ENCODE measurements around the gene GRK4. TPM values are rescaled to one million over a fixed set of nuclear protein-coding genes. Genes with fewer than 3 reads are reported as not detected.

The GRK4 gene
- total and polyA plus RNA-seq, 10 of the 15 experiments (the other 5 are each of a cell fraction or from before 2014, with no cell fraction given), result 1.1 to 4.0 (median 2.5) TPM

DNA sequence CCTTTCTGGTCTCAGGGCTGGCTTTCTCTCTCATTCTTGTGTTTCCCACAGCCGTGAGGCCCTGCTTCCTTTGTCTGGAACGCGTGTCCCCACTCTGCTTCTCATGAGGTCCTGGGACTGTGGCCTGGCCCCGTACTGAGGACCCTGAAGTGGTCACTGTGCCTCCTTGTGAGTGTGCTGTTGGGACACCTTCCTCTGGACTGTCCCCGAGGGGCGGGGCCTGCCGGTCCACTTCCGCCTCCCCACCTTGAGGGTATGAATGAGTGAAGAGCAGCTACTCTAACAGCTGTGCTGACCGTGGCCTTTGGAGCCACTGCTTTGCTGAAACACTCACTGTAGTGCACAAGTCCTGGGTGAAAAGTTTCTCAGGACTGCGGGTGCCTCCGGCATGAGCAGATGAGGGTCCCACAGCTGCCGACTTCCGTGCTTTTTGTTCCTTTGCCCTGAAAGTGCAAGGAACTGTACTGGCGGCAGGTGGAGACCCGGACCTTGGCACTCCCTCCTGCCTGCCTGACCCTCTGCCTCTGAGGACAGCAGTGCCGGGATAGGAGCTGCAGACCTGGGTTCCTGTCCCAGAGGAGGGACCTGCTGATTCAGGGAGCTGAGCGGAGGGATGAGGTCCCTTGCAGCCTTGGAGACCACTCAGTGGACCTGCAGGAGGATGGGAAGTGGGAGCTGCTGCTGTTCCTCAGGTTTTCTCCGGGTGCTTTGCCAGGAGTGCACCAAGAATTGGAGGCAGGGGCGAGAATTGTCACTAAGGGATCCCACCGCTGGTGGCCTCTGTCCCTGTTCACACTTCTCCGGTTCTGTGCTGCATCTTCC, 73.0 kb downstream of the GRK4 start:
- Histone ChIP-seq H3K27me3 (replicated peaks in 1 of 2; ENCODE audit: control insufficient read depth in 2 of 2, insufficient read depth in 2 of 2, low read length in 1 of 2) (peaks cover 0 to 3% of the 10 kb centered on the region in 2 experiments; a peak in 1 of 4 replicates), H3K27ac (ENCODE audit: control insufficient read depth, insufficient read depth) (no peak overlapping the region), H2AFZ (ENCODE audit: control insufficient read depth, low read depth, low read length) (no peak overlapping the region), H3K4me2 (ENCODE audit: control insufficient read depth, insufficient read depth) (no peak overlapping the region), H3K36me3 (ENCODE audit: control insufficient read depth in 2 of 2, insufficient read depth in 2 of 2, low read length in 1 of 2) (no peaks in the 10 kb centered on the region), H3K4me3 (no peak overlapping the region), H3K9me3 (replicated peaks; ENCODE audit: control insufficient read depth, insufficient read depth, low read length) (no peaks in the 10 kb centered on the region), H3K79me2 (ENCODE audit: control insufficient read depth, insufficient read depth, low read length) (no peaks in the 10 kb centered on the region; the same call in none of the 2 replicates), H4K20me1 (ENCODE audit: control insufficient read depth, insufficient read depth) (no peaks in the 10 kb centered on the region; the same call in 1 of the 2 replicates), H3K4me1 (ENCODE audit: control insufficient read depth, insufficient read depth, low read length) (peaks cover 30% of the 10 kb centered on the region), H3K9ac (ENCODE audit: control insufficient read depth, insufficient read depth, low read length) (no peak overlapping the region)
- ChIA-PET CTCF (interaction anchor here (0.7 to 5.8 kb wide), 10 partner anchors 8 to 100 kb away, joined by 3 to 54 read pairs (median 4); partner anchors contain the start of genes GRK4 and NOP14), POLR2A (no interaction called here), SMC1A (ENCODE audit: uncharacterized antibody, unreplicated experiment) (interaction anchor here (0.9 to 2.9 kb wide), 6 partner anchors 10 to 82 kb away, joined by 3 to 10 read pairs (median 5); no protein-coding TSS in a partner anchor), RAD21 (ENCODE audit: unreplicated experiment) (interaction anchor here (1.0 to 4.0 kb wide), 3 partner anchors 15 to 356 kb away, joined by 3 to 22 read pairs (median 4); no protein-coding TSS in a partner anchor)
- no peak for TF ChIP-seq ESRRA (IDR thresholded peaks at IDR 0.05; ENCODE audit: low read length)
- TF ChIP-seq POLR2AphosphoS2 (IDR thresholded peaks at IDR 0.05; ENCODE audit: low read depth, low read length), result no peak
- no peak for TF ChIP-seq RCOR1 (conservative IDR thresholded peaks at IDR 0.05; ENCODE audit: low read depth, low read length)
- intact Hi-C loops (cut with micrococcal nuclease; ENCODE audit: unreplicated experiment), result no loop called here
- in situ Hi-C loops (cut with MboI), result loop anchor here (10.0 kb wide), 1 partner anchor 62 kb away; no protein-coding TSS in a partner anchor
- ATAC-seq (no peak), DNase-seq (ENCODE audit: low read depth, low spot score) (no peak), FAIRE-seq (no peak)
- BruUV-seq (replicated peaks), result no TSS peak
- 86% methylated on average over 21 of the region's 21 CpGs for WGBS (ENCODE audit: insufficient coverage, insufficient replicate concordance, low lambda C conversion rate, missing lambda C conversion rate)
